ENCODE data around the gene STIM2. TPM values are rescaled to one million over a fixed set of nuclear protein-coding genes. Genes with fewer than 3 reads are reported as not detected.

The STIM2 gene
- total and polyA plus RNA-seq, 9 of the 15 experiments (the other 6 are each of a cell fraction or from before 2014, with no cell fraction given) = 7.2 to 26.8 (median 15.4) TPM

DNA sequence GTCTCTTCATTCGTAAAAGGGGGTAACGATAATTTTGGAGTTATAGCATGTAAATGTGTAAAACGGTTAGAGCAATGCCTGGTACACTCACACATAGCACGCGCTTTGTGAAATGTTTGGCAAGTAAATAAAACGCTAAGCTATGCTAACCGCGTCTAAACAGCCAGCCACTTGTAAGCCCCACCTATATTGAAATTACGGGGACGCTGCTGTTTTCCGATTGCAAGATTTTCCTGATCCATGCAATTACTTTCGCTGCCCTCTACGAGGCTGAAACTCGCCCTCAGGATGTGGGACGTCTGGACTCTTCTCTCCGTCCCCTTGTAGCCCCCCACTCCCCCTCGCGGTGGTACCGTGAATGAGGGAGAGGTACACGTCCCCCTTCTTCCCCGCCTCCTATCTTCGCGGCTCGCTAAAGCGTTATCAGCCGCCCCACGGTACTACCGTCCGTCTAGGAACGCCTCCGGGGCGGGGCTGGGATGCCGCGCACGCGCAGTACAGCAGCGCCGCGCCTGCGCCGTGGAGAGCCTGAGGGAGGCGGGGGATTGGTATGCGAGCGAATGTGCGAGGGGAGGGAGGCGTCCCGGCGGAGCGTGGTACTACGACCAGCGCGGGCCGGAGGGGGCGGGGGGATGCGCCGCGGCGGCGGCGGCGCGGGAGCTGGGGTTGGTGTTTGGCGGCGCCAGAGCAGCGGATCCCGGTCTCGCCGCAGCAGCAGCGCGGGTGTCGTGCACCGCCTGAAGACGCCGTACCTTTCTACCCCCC, at the start of gene STIM2 (continued):
- TF ChIP-seq, protein P1, sequence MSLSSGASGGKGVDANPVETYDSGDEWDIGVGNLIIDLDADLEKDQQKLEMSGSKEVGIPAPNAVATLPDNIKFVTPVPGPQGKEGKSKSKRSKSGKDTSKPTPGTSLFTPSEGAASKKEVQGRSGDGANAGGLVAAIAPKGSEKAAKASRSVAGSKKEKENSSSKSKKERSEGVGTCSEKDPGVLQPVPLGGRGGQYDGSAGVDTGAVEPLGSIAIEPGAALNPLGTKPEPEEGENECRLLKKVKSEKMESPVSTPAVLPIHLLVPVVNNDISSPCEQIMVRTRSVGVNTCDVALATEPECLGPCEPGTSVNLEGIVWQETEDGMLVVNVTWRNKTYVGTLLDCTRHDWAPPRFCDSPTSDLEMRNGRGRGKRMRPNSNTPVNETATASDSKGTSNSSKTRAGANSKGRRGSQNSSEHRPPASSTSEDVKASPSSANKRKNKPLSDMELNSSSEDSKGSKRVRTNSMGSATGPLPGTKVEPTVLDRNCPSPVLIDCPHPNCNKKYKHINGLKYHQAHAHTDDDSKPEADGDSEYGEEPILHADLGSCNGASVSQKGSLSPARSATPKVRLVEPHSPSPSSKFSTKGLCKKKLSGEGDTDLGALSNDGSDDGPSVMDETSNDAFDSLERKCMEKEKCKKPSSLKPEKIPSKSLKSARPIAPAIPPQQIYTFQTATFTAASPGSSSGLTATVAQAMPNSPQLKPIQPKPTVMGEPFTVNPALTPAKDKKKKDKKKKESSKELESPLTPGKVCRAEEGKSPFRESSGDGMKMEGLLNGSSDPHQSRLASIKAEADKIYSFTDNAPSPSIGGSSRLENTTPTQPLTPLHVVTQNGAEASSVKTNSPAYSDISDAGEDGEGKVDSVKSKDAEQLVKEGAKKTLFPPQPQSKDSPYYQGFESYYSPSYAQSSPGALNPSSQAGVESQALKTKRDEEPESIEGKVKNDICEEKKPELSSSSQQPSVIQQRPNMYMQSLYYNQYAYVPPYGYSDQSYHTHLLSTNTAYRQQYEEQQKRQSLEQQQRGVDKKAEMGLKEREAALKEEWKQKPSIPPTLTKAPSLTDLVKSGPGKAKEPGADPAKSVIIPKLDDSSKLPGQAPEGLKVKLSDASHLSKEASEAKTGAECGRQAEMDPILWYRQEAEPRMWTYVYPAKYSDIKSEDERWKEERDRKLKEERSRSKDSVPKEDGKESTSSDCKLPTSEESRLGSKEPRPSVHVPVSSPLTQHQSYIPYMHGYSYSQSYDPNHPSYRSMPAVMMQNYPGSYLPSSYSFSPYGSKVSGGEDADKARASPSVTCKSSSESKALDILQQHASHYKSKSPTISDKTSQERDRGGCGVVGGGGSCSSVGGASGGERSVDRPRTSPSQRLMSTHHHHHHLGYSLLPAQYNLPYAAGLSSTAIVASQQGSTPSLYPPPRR (CRISPR knock-in tag; IDR thresholded peaks at IDR 0.05; ENCODE audit: borderline replicate concordance) = no peak
- no peak for TF ChIP-seq HEY1 (CRISPR knock-in tag; IDR thresholded peaks at IDR 0.05; ENCODE audit: borderline replicate concordance)
- TF ChIP-seq, protein P2, sequence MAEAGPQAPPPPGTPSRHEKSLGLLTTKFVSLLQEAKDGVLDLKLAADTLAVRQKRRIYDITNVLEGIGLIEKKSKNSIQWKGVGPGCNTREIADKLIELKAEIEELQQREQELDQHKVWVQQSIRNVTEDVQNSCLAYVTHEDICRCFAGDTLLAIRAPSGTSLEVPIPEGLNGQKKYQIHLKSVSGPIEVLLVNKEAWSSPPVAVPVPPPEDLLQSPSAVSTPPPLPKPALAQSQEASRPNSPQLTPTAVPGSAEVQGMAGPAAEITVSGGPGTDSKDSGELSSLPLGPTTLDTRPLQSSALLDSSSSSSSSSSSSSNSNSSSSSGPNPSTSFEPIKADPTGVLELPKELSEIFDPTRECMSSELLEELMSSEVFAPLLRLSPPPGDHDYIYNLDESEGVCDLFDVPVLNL (CRISPR knock-in tag; IDR thresholded peaks at IDR 0.05; ENCODE audit: low read depth) = no peak
- TF ChIP-seq, protein P3, sequence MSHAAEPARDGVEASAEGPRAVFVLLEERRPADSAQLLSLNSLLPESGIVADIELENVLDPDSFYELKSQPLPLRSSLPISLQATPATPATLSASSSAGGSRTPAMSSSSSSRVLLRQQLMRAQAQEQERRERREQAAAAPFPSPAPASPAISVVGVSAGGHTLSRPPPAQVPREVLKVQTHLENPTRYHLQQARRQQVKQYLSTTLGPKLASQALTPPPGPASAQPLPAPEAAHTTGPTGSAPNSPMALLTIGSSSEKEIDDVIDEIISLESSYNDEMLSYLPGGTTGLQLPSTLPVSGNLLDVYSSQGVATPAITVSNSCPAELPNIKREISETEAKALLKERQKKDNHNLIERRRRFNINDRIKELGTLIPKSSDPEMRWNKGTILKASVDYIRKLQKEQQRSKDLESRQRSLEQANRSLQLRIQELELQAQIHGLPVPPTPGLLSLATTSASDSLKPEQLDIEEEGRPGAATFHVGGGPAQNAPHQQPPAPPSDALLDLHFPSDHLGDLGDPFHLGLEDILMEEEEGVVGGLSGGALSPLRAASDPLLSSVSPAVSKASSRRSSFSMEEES (CRISPR knock-in tag; IDR thresholded peaks at IDR 0.05) = no peak
- TF ChIP-seq FOXA3 (CRISPR knock-in tag; conservative IDR thresholded peaks at IDR 0.05 in 1 of 2, IDR thresholded peaks at IDR 0.05 in 1 of 2) = 0 out of 4 replicates have a peak, but pooled peaks of 1 of the 2 experiments have one; percentile 7
- TF ChIP-seq ZNF3 (CRISPR knock-in tag; IDR thresholded peaks at IDR 0.05) = no peak
- TF ChIP-seq NFIC (IDR thresholded peaks at IDR 0.05) = peak; percentile 33; the same call in 1 of the 2 replicates
- peak; percentile 45; the same call in 1 of the 2 replicates for TF ChIP-seq TOE1 (IDR thresholded peaks at IDR 0.05; ENCODE audit: borderline replicate concordance)
- TF ChIP-seq TOE1 (CRISPR knock-in tag; IDR thresholded peaks at IDR 0.05; ENCODE audit: borderline replicate concordance, low read depth) = no peak
- peak; percentile 47; the same call in 1 of the 2 replicates for TF ChIP-seq ZBTB17 (CRISPR knock-in tag; IDR thresholded peaks at IDR 0.05)
- no peak for TF ChIP-seq TAF9B (IDR thresholded peaks at IDR 0.05; ENCODE audit: partially characterized antibody)
- TF ChIP-seq BCOR (IDR thresholded peaks at IDR 0.05) = 0 out of 2 replicates have a peak, but pooled peaks have one; percentile 28
- no peak for TF ChIP-seq ZNF57 (CRISPR knock-in tag; IDR thresholded peaks at IDR 0.05)
- TF ChIP-seq DDX20 (tag; IDR thresholded peaks at IDR 0.05; ENCODE audit: low read depth) = no peak
- no peak for TF ChIP-seq NR2F6 (CRISPR knock-in tag; IDR thresholded peaks at IDR 0.05)
- TF ChIP-seq, protein P4, sequence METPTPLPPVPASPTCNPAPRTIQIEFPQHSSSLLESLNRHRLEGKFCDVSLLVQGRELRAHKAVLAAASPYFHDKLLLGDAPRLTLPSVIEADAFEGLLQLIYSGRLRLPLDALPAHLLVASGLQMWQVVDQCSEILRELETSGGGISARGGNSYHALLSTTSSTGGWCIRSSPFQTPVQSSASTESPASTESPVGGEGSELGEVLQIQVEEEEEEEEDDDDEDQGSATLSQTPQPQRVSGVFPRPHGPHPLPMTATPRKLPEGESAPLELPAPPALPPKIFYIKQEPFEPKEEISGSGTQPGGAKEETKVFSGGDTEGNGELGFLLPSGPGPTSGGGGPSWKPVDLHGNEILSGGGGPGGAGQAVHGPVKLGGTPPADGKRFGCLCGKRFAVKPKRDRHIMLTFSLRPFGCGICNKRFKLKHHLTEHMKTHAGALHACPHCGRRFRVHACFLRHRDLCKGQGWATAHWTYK (CRISPR knock-in tag; IDR thresholded peaks at IDR 0.05) = peak; percentile 61; the same call in 1 of the 2 replicates

Measured in K562 (cell line).